SW 1271 (cell line): ENCODE measurements around the gene CENPP.
A peak's percentile ranks its signal among the peaks of the same experiment; 100 is the strongest.

Experiments
- DNase-seq, 2 experiments: peaks; one replicate each; lab custom pipeline; 2025; lab: John Stamatoyannopoulos, UW

CENPP gene

DNA sequence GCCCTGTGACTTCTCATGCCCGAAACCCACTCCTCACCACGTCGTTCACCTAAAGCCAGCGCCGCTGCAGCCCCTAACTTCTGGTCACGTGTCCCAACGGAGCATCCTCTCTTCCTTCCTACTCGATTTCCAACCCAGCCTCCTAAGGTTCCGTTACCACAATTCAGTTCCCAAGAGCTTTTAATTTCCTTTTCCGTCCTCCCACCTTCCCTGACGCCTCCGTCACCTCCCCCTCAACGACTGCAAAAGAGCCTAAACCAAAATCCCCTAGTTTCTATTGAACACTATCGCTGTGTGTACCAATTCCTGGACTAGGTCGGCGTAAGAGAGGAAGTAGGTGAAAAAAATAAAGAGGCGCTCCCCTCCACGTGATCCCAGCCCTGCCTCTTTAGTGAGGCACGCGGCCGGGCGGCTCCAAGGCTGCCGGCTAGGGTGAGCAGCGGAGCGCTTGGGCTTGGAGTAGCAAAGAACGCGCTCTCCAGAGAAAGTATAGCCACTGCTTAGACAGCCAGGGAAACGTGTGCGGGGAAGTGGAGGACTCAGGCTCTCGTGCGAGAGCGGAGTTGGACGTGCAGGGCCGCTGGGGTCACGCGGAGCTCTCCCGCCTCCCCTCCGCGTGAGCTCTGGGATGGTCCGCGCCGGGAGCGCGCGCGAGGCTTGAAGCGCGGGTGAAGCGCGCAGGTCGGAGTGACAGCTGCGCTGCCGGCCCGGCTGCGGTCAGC, at the start of gene CENPP, which contains the start of gene NOL8:
Gene CENPP (plus strand): TSS at position 685 of the 722 bp plus-strand sequence.
Gene NOL8 (minus strand): TSS at position 82 of the 722 bp plus-strand sequence. CDS start 1,189 bp downstream, outside the sequence.
- peak; percentile 58 to 94 for DNase-seq

- no peak for DNase-seq
Observed at GRCh38 chr9:92276331-92277032, 49.3 kb upstream of the CENPP start.

DNA sequence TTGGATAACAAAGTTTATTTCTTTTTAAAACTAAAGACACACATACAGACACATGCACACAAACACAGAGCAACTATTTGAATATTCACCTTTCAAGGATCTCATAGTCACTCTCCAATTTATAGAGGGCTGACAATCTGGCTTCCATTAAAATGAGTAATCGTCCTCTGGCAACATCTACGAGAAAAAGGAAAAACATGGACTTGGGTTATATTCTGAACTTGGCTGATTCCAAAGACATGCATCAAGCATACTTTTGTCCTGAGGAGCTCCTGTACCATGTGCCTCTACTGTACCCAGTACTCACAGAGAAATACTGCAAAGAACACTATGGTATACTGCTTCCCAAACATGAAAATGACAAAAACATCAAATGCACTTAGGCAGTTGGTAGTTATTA, 47.6 kb upstream of the CENPP start:
- DNase-seq, result no peak

DNA sequence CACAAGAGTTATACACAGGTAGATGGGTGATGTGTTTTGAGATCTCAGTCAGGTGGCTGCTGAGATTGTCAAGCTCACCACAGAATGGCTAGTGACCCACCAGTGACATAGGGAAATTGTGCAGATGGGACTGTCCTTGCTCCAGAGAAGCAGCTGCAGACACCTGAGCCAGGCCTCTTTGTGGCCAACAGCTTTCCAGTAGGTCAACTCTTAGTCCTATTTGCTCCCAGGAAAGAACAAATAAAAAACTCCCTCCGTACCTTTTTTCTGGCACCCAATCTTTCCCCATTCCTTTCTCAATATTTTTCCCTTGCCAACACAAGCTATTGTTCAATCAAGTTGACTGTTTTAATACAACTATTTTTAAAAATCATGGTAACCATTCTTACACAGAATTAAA, 46.5 kb upstream of the CENPP start:
- no peak for DNase-seq

GRCh38 chr9:92289708-92290390, 35.9 kb upstream of the CENPP start:
- no peak for DNase-seq

DNA sequence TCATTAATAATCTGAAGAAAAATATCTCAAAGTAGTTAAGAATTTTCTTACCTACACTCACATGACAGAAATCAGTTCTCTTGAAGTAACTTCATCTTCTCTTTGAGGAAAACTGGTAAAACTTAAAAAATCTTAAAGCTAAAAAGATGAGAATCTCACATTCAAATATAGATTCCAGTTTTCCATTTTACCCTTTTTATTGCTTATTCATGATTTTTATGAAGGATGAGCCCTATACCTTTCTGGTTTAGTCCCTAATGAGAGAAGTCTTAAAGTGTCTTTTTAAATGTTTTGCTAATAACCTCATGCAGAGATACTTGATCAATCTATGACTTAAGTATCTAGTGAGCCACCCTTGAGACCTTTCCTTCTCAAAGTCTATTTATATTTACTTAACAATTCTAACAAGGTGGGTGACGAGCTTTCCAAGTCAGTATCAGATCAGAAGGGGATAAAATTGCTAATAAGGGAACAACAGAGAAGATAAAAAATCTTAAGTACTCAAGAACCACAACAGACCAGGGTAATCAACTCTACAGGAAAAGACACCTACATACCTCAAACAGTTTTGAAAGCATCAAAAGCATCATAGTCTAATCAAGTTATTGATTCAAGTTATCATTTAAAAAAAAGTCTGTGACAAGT, 34.8 kb upstream of the CENPP start:
- no peak for DNase-seq

DNA sequence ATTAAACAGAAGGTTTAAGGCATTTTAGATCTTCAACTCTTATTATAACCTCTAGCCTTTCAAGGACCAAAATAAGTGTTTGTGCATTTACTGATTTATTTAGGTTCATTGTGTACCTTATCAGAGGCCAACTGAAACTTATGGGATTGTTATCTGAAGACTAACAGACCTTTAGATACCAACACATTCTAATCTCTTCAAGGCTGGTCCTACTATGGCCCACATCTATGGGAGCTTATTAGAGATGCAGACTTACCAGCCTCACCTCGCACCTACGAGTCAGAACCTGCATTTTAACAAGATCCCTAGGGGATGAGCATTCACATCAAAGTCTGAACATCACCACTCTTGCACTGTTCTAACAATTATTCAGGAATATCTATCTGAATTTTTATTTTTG, 34.2 kb upstream of the CENPP start:
- DNase-seq, result no peak

- no peak for DNase-seq
Observed at GRCh38 chr9:92292338-92293074, 33.2 kb upstream of the CENPP start.

DNA sequence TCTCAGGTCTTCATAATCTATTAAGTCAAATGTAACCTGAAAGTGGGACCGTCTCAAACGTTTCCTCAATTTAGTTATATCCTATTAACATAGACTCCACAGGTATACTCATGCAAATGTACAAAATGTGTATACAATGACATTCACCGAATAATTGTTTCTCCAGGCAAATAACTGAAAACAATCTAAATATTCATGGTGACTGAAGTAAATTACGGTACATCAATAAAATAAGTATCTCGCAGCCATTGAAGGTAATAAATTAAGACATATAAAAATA, 32.7 kb upstream of the CENPP start:
- DNase-seq, result no peak

DNA sequence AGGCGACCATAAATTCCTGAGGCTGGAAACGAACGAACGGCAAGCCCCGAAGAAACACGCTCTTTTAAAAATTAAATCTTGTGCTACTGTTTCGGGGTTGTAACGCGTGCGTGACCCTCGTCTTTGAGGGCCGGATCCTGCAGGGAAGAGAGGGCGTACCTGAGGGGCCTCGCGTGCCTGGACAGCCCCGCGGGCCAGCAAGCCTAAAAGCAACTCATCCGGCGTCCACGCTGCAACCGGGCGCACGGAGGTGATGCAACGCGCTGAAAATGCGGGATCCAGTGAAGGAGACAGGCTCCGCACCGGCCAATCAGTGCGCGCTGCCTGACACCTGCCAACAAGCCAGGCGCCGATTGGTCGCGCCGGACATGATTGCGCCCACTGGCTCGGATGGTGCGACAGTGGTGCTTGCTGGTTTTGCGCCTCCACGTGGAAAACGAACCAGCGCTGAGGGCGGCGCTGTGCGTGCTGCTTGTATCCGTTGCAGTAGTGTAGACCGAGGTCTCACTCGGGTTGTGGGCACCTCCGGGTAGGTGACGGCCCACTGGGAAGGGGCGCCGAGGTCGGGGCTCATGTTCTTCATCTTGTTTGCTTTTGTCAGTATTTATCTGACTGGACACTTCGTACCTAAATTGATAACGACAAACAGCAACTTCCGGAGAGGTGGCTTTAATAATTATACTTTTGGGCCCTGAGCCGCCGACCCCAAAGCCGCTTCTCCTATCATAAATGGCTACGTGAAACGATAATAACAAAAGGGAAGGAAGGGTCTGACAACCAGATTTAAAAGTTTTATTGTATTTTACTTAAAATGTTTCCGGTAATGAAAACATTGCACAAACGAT, 32.1 kb upstream of the CENPP start, which contains the start of gene IARS1:
Gene IARS1 (minus strand): TSS at position 246 of the 845 bp plus-strand sequence. CDS start 4,278 bp downstream, outside the sequence.
- DNase-seq, result peak; percentile 93 to 96

DNA sequence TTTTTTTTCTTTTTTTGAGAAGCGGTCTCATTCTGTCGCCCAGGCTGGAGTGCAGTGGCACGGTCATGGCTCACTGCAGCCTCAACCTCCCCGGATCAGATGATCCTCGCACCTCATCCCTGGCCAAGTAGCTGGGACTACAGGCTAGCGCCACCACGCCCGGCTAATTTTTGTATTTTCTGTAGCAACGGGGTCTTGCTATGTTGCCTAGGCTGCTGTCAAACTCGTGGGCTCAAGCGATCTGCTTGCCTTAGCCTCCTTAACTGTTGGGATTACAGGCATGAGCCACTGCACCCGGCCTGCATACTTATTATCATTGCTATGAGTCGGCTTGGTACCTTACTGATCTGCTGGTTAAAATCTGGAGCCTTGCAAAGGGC, 31.5 kb upstream of the CENPP start:
- peak in 1 of 2 experiments; percentile 22 for DNase-seq

GRCh38 chr9:92295240-92295790, 30.4 kb upstream of the CENPP start:
- DNase-seq, result no peak

- DNase-seq, result no peak
Observed at GRCh38 chr9:92295827-92296258, 29.9 kb upstream of the CENPP start.

DNA sequence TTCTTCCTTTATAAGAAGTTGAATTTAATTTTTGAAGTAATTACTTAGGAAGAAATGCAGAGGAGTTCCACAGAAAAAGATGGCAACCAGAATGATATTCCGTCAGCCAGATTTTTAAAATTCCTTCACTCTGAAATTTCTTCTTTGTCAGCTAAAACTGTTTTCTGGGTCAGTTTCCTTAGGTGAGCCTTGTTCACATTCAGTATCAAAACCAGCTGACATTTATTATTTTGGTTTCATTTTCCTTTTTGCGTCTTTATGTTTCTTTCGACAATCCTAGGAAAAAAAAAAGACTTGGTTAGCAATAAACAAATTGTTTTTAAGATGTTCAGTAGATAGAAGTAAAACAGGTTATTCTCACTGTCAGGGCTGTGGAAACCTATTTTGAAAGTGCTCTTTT, 28.1 kb upstream of the CENPP start:
- no peak for DNase-seq

DNA sequence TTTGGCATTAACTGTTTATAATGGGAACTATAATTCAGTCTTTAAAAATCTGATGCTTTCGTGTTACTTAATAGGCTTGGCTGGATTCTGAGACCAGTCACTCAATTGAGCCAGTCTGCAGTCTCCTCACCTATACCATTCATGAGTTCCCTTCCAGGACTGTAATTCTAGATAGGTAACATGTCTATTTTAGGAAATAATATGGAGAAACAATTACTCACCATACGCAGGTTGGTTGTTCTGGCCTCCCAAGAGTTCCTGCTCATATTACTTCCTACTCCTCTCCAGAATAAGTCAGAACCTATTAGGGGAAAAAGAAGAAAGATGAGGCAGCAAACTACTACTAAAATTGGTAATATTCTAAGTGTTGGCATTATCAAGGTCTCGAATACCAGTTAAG, 27.7 kb upstream of the CENPP start:
- no peak for DNase-seq

- DNase-seq, result no peak
Observed at GRCh38 chr9:92299116-92299515, 26.6 kb upstream of the CENPP start.

DNA sequence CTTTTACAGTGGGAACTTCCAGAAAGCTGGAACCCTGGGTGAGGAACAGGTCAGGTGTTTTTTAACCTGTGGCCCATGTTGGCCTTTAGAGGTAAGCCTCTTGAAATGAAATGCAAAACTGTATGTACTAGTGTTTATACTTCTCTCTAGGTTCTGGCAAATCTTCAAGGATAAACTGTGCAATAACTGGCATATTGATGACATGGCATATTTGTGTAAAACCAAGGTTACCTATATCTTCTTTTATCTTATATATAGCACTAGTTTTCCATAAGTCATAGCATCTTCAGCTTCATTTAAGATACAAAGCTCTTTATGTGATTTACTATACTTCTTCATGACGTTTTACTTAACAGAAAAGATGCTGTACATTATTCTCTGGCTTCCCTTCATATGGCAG, 24.8 kb upstream of the CENPP start:
- DNase-seq, result no peak

DNA sequence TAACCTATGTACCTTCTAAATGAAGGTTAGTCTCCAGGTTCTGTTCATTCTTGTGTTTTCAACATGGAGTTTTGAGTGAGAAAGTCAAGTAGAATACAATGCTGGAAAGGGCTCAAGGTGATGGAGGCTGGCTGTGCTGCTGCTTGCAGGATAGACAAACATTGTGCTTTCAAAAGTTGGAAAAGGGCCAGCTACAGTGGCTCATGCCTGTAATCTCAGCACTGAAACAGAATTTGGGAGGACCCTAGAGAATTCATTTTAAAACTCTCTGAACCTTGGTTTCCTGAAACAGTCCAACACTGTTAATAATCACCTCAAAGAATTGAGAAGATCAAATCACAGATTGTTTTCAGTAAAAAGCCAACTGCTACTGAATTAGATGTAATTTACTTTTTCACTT, 16.9 kb upstream of the CENPP start:
- DNase-seq, result no peak

- no peak for DNase-seq
Observed at GRCh38 chr9:92310562-92310961, 15.2 kb upstream of the CENPP start.

GRCh38 chr9:92312887-92313623, 12.7 kb upstream of the CENPP start:
- DNase-seq, result no peak
